Measurements from ENCODE around the gene WDR45.
"Not testable (repeated sequence)": the region's sequence is repeated elsewhere in the genome, so short reads cannot be mapped to it uniquely, and the experiment has no call there.

Gene WDR45

GRCh38 chrX:49079489-49080428 is at the start of gene WDR45:
Gene WDR45 (minus strand): TSS chrX:49079887. CDS start chrX:49078095, 1,792 bp downstream.
- peak; percentile 27 for DNase-seq

GRCh38 chrX:49129427-49129826 is 49.7 kb upstream of the WDR45 start:
- no peak for DNase-seq

GRCh38 chrX:49127742-49128258 is 48.1 kb upstream of the WDR45 start:
- DNase-seq: not testable (repeated sequence)

GRCh38 chrX:49122499-49122898 is 42.8 kb upstream of the WDR45 start:
- DNase-seq: no peak

- no peak for DNase-seq
Observed at GRCh38 chrX:49120091-49120490, 40.4 kb upstream of the WDR45 start.

GRCh38 chrX:49117581-49117980 is 37.9 kb upstream of the WDR45 start:
- no peak for DNase-seq

- DNase-seq: no peak
Observed at GRCh38 chrX:49116716-49117115, 37.0 kb upstream of the WDR45 start.

- DNase-seq: no peak
Observed at GRCh38 chrX:49116076-49116475, 36.4 kb upstream of the WDR45 start.

- DNase-seq: no peak
Observed at GRCh38 chrX:49111791-49112190, 32.1 kb upstream of the WDR45 start.

GRCh38 chrX:49110417-49110816 is 30.7 kb upstream of the WDR45 start:
- DNase-seq: no peak

- no peak for DNase-seq
Observed at GRCh38 chrX:49108641-49109040, 29.0 kb upstream of the WDR45 start.

- DNase-seq: no peak
Observed at GRCh38 chrX:49106930-49107329, 27.2 kb upstream of the WDR45 start.

GRCh38 chrX:49106296-49106695 is 26.6 kb upstream of the WDR45 start:
- DNase-seq: no peak

GRCh38 chrX:49103637-49104036 is 23.9 kb upstream of the WDR45 start:
- no peak for DNase-seq

- no peak for DNase-seq
Observed at GRCh38 chrX:49102190-49102589, 22.5 kb upstream of the WDR45 start.

GRCh38 chrX:49101629-49101984 is 21.9 kb upstream of the WDR45 start:
- DNase-seq: no peak

GRCh38 chrX:49100704-49101628 is 21.3 kb upstream of the WDR45 start:
- DNase-seq: peak; percentile 71

- no peak for DNase-seq
Observed at GRCh38 chrX:49096419-49096818, 16.7 kb upstream of the WDR45 start.

- DNase-seq: no peak
Observed at GRCh38 chrX:49089553-49089952, 9.9 kb upstream of the WDR45 start.

- DNase-seq: no peak
Observed at GRCh38 chrX:49082271-49082871, 2.7 kb upstream of the WDR45 start.

- no peak for DNase-seq
Observed at GRCh38 chrX:49077941-49078340, 1.7 kb downstream of the WDR45 start.

- no peak for DNase-seq
Observed at GRCh38 chrX:49075347-49075746, 4.3 kb downstream of the WDR45 start.

All from NCI-H2171 (cell line).